HUDEP-2 (cell line): ENCODE measurements around the gene SLC4A3.

Experiments used
- DNase-seq, 76 experiments: peaks; one replicate each; lab custom pipeline; 2025; ENCODE audit not compliant: unreplicated experiment in 76 of 76; lab: John Stamatoyannopoulos, UW

Gene SLC4A3

DNA sequence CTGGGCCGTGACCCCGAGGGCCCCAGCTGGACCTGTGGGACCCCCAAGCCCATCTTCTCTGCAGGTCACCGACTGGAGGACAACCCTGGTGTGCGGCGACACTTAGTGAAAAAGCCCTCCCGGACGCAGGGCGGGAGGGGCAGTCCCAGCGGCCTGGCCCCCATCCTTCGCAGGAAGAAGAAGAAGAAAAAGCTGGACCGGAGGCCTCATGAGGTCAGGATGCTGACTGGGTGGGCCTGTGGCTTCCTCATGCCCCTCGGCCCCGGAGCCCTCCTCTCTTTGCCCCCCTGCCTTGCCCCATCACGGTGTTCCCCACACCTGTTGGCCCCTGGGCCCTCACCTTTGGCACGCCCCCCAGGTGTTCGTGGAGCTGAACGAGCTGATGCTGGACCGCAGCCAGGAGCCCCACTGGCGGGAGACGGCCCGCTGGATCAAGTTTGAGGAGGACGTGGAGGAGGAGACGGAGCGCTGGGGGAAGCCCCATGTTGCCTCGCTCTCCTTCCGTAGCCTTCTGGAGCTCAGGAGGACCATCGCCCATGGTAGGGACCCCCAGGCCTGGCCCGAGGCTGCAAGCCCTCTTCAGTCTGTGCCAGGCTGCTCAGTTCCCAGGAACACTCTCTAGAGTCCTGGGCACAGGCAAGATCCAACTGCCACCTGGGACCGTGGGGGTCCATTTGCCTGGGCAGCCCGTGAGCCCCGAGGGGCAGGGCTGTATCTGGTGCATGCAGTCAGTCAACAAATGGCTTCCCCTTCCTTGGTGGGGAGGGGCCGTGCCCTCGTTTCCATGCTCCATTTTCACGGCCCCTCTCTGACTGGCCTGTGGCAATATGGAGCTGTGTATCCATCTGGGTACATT is 4.7 kb downstream of the SLC4A3 start:
- DNase-seq: no peak

DNA sequence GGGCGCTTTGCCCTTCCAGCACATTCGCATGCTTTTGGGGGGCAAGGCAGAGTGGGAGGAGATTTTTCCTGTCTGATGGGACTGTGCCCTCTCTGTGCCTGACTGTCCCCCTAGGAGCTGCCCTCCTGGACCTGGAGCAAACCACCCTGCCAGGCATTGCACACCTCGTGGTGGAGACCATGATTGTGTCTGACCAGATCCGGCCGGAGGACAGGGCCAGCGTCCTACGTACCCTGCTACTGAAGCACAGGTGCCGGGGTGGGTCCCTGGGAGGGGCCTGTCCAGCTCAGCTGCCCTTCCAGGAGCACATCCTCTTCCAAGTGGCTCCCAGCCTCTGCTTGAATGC is 5.3 kb downstream of the SLC4A3 start:
- DNase-seq: no peak

DNA sequence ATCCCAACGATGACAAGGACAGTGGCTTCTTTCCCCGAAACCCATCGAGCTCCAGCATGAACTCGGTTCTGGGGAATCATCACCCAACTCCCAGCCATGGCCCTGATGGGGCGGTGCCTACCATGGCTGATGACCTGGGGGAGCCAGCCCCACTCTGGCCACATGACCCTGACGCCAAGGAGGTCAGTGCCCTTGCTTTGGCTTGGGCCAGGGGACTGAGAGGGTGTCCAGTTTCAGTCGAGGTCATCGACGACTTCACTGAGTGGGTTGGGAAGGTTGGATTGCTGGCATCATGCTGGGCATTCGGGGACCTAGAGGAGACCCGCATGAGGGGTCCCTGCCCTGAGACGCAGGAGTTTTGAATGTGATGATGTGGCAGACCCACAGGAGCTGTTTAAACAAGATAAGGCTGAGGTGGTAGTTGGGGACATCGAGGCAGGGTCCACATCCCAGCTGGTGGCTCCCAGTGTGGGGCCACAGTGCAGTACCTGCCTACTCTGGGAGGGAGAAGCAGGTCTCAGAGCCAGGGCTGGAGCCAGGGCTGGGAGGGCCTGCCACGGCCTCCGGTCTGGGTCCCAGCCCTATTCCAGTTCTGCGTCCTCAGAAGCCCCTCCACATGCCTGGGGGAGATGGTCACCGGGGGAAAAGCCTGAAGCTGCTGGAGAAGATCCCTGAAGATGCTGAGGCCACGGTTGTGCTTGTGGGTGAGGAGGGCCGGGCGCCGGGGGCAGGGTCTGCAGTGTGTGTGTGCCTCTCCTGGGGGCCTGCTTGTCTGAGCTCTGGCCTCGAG is 6.0 kb downstream of the SLC4A3 start:
- no peak for DNase-seq

DNA sequence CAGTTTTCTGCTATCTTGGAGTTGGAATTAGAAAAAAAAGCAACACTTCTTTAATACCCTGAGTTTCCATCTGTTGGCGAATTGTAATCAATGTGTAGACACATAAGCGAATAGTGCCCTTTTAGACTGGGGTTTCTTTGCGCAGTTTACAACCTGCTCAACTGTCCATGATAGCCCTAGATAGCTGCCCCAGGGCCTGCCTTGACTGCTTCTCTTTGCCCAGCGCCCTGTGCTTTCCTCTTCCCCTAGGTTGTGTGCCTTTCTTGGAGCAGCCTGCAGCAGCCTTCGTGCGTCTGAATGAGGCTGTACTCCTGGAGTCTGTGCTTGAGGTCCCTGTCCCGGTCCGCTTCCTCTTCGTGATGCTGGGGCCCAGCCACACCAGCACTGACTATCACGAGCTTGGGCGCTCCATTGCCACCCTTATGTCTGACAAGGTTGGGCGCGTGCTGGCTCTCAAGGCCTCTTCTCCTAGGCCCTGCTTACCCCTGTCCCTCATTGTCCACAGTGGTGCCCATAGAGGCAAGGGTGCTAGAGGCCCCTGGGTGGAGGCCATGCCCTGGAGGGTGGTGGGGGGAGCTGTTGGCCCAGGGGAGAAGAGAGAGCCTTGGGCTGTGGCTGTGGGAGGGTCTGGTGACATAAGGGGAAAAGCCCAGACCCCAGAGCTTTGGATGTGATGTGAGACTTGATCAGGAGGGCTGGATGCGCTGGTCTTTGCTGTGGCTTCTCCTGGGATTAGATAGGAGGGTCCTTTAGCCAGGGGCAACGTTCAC is 6.9 kb downstream of the SLC4A3 start:
- DNase-seq: no peak

DNA sequence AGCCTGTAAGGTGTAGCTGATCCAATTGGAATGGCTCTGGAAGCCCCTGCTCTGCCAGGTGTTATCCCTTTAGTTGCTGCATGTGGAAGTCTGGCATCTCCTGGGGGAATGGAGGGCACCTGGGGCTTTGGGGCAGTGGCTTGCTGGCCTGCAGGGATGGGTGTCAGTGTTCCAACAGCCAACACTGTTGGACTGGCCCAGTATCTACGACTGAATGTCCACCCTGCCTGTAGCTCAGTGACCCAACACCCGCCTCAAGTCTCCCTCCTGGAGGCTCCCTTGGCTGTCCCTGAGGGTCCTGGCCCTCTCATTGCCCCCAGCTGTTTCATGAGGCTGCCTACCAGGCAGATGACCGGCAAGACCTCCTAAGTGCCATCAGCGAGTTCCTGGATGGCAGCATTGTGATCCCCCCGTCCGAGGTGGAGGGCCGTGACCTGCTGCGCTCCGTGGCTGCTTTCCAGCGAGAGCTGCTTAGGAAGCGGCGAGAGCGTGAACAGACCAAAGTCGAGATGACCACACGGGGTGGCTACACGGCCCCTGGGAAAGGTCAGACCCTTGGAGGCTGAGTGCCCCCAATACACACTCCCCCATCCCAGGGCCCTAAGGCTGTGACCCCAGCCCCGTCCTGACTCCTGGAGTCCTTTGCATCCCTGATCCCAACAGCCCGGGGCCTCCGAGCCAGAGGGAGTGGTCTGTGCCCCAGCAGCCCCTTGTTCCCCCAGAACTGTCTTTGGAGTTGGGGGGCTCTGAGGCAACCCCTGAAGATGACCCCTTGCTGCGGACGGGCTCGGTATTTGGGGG is 7.7 kb downstream of the SLC4A3 start:
- DNase-seq: no peak

DNA sequence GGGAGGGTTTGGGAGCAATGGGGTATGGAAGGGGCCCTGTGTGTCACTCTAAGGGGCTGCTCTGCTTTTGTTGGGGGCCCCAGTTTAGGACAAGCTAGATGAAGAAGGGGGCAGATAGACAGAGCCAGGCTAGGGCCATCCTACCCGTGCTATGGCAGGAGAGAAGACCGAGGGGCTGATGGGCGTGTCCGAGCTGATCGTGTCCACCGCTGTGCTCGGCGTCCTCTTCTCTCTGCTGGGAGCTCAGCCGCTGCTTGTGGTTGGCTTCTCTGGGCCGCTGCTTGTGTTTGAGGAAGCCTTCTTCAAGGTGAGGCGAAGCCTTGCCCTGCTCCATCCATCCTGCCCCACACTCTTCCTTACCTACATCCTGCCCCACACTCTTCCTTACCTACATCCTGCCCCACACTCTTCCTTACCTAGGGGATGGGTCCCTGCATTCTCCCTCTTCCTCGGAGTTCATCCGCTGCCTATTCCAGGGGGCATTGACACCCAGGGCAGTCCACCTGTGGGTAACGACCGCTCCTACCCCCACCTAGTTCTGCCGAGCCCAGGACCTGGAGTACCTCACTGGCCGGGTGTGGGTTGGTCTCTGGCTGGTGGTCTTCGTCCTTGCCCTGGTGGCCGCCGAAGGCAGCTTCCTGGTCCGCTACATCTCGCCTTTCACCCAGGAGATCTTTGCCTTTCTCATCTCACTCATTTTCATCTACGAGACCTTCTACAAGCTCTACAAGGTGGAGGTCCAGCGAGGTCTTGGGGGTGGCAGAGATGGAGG is 8.9 kb downstream of the SLC4A3 start:
- DNase-seq: no peak

DNA sequence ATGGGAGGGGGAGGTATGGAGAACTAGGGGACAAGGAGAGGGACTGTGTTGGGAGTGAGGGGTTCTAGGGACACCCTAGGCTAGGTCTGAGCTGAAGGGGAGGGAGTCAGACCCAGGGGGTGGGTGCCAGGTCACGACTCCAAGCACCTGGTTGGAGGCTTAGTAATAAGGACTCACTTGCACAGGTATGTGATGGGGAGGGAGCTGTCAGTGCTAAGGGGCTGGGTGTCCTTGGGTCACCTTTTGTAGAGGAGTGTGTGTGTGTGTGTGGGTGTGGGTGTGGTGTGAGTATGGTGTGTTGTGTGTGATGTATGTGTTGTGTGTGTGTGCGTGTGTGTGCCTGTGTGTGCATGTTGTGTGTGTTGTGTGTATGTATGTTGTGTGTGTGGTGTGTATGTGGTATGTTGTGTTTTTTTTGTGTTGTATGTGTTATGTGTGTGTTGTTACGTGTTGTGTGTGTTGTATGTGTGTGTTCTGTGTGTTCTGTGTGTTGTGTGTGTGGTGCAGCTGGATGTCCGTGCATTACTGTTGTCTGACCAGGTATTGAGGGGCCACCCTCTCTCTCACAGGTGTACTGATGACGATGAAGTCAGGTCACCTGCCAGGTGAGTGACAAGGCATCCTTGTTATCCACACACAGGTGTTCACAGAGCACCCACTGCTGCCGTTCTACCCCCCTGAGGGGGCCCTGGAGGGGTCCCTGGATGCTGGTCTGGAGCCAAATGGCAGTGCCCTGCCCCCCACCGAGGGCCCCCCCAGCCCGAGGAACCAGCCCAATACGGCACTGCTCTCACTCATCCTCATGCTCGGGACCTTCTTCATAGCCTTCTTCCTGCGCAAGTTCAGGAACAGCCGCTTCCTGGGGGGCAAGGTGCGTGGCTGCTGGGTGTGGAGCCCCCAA is 9.8 kb downstream of the SLC4A3 start:
- no peak for DNase-seq

DNA sequence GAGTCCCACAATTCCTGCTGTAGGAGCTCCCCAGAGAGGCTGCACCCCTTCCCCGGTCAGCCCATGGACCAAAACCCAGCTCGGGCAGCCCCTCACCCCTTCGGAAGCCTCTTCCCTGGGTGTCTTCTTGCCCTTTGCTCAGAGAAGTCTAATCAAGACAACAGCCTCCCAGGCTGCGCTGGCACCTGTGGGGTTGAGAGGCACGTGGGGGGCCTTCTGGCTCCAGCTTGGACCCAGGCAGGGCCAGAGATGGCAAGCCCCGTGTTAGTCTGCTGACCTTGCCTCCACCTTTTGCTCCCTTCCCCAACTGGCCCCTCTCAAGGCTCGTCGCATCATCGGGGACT is 10.4 kb downstream of the SLC4A3 start:
- no peak for DNase-seq

DNA sequence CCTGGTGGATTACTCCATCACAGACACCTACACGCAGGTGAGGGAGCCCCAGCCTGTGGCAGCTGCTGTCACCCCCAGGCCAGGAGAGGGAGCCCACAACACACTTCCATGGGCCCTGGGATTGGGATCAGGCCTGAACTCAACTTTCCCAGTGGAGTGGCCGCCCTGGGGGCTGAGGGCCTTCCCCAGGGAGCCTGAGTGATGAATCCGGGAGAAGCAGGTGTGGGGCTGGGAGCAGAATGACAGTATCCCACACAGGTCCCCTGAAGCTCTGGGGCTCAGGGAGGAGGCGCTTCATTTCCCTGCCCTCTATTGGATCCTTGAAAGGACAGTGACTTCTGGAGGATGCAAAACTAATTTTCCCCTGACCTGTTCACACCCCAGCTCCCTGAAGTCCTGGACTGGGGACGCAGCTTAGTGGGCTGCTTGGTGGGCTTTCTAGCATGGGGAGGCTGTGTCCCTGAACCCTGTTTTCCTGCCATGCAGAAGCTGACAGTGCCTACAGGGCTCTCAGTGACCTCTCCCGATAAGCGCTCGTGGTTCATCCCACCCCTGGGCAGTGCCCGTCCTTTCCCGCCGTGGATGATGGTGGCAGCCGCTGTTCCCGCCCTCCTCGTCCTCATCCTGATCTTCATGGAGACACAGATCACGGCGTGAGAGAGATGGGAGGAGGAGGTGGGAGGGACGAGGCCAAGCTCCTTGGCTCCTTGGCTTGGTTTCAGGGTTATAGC is 11.0 kb downstream of the SLC4A3 start:
- DNase-seq: no peak

DNA sequence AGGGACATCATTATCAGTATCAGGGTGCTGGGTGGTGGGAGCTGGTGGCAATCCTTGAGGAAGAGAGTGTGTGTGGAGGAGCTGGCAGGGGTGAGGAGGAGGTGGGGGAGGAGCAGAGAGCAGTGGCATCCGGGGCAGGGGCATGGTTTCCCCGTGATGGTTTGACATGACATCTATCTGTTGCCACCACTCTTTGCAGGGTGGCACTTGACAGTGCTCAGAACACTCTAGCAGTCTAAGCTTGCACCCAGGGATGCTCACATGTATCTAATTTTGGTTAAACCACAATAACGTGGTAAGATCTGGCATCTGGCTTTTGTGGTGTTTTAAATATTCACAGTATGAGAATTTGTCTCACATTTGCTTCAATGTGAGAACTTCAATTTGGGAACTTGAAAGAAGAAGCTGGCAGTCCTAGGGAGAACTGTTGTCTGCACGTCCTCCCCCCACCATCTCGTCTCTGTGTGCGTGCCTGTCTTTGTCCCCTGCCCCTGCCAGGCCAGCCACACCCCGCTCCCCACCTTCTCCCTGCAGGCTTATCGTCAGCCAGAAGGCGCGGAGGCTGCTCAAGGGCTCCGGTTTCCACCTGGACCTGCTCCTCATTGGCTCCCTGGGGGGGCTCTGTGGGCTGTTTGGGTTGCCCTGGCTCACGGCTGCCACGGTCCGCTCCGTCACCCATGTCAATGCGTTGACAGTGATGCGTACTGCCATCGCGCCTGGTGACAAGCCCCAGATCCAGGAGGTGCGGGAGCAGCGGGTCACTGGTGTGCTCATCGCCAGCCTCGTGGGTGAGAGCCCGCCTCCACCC is 11.7 kb downstream of the SLC4A3 start:
- peak in 2 of 76 experiments; percentile 12 to 18 for DNase-seq

DNA sequence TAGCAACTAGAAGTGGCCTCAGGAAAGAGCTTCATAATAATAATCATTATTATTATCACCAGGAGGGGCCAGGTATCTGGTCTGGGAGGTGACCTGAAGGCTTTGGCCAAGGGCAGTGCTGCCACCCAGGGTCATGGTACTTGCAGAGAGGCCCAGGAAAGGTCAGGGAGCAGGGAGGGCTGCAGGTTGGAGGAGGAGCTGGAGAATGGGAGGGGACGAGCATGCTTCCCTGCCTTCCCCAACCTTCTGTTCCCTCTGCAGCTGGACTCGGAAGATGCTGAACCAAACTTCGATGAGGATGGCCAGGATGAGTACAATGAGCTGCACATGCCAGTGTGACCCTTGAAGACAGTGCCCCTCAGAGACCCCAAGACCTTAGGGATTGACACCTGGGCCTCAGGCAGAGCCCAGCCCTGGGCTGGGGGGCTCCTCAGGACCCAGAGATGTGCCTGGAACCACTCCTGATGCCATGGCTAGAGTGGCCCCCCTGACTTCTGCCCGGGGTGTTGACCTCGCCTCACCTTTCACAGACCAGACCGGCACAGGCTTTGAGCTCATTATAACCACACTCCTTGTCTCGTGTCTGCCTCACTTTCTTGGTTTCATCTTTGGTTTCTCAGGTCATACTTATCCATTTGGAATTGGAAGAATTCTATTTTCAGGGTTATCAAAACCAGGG is 14.1 kb downstream of the SLC4A3 start:
- no peak for DNase-seq

DNA sequence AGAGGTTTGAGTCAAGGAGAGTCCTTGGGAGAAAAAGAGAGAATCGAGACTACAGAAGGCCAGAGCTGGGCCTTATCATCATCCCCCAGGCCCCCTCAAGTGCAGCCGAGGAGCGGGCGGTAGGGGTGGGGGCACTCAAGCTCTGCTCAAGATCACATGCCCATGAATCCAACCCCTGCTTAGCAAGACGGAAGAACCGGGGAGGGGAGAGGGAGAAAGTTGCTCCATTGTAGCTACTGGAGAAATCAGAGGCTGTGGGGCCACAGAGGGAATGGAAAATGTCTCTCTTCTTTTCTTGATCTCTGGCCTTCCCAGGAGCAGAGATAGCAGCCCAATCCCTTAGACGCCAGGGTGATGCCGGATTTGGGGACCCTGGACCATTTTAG is 14.6 kb downstream of the SLC4A3 start:
- DNase-seq: no peak

DNA sequence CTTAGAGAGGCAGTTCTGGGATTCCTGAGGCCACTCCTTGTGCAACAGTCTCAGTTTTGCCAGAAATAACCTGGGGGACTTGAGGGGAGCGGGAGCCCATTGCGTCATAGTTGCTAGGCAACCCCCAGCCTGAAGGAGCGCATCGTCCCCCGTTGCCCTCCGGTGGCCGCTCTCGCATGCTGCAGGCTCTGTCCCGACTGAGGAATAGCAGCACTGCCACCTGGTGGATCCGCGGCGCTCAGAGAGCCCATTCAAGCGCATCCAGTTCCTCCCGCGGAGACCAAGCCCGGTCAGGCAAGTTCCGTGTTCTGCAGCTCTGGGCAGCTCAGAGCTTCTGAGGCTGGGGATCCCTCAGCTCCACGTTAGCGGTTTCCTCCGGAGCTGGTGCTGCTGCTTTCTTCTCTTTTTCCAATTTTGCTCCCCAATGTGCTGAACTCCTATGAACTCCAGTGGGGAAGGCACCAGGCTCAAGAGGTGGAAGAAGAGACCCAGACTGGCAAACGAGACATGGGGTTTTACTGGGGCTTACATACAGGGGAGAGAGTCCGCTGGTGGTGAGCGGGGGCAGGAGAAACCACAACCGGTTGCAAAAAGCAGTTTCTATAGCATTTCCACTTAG is 15.1 kb downstream of the SLC4A3 start:
- DNase-seq: peak in 74 of 76 experiments; percentile 18 to 94 (median 84)

DNA sequence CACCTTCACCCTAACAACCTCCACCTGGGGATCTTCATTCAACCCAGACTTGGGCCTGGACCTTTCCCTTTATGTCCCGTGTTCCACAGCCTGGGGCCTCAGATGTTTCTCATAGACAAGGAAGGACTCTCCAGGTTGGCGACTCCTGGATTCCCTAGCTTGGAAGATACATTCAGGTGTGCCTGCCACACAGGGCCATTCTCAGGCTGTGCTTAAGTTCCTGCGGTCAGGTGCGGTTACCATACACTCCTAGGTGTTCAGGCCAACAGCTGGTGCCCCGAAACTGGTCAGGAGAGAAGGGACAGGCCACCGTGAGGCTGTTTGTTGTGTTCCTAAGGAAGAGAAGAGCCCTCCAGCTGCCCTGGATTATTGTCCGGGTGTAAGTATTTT is 15.6 kb downstream of the SLC4A3 start:
- DNase-seq: no peak

DNA sequence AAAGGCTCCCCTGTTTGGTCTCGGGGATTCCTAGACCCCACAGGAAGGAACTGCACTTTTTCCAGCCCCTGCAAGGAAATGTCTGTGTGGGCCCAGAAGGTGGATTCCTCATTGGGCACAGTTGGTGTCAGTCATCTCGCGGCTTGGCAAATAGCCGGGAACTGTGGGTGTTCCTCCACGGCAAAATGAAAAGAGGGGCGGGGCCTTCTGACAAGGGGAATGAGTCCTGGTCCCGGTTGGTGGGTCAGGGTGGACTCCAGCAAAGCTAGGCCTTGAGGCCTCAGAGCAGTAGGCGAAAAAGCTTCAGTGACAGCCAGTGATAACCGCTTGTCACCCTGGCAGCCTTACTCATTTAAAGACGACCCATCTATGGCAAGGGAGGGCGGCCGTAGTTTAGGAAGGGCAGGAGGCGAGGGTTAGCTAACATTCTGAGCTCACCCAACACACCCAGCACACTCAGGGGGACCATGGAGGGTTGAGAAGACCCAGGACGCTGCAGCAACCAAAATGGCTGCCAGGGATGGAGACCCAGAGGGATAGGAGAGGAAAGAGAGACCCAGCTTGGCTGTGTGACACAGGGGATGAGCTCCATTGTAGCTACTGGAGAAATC is 16.5 kb downstream of the SLC4A3 start:
- DNase-seq: peak in 2 of 76 experiments; percentile 2 to 31
